Measurements from ENCODE around the gene CATSPERB.
"Not testable (repeated sequence)": the region's sequence is repeated elsewhere in the genome, so short reads cannot be mapped to it uniquely, and the experiment has no call there.

CATSPERB gene

GRCh38 chr14:91748049-91748448, 16.2 kb upstream of the CATSPERB start:
- Mint-ChIP-seq H3K4me1 (ENCODE audit: low read depth in 2 of 2) (peaks cover 0 to 2% of the 10 kb centered on the region in 2 donors), H3K9me3 (no peaks in the 10 kb centered on the region), H3K27me3 (no peaks in the 10 kb centered on the region), H3K4me3 (no peak overlapping the region), H3K36me3 (ENCODE audit: insufficient read depth) (no peaks in the 10 kb centered on the region), H3K27ac (no peak overlapping the region)
- DNase-seq = no peak
- ATAC-seq (replicated peaks) = no peak

- H3K9me3 Mint-ChIP-seq = no peaks in the 10 kb centered on the region
- ATAC-seq (replicated peaks) (no peak), DNase-seq (no peak)
- no peaks in the 10 kb centered on the region for H3K27me3 Mint-ChIP-seq
- no peaks in the 10 kb centered on the region for H3K4me1 Mint-ChIP-seq (ENCODE audit: low read depth in 2 of 2)
- H3K27ac Mint-ChIP-seq = no peak overlapping the region
- no peak overlapping the region for H3K4me3 Mint-ChIP-seq
- no peaks in the 10 kb centered on the region for H3K36me3 Mint-ChIP-seq (ENCODE audit: insufficient read depth)
Observed at GRCh38 chr14:91745344-91745743, 13.5 kb upstream of the CATSPERB start.

- no peak overlapping the region for H3K4me3 Mint-ChIP-seq
- H3K27me3 Mint-ChIP-seq = no peaks in the 10 kb centered on the region
- no peaks in the 10 kb centered on the region for H3K9me3 Mint-ChIP-seq
- no peak overlapping the region for H3K27ac Mint-ChIP-seq
- no peaks in the 10 kb centered on the region for H3K4me1 Mint-ChIP-seq (ENCODE audit: low read depth in 2 of 2)
- no peak for DNase-seq
- H3K36me3 Mint-ChIP-seq (ENCODE audit: insufficient read depth) = no peaks in the 10 kb centered on the region
- no peak for ATAC-seq (replicated peaks)
Observed at GRCh38 chr14:91744068-91744480, 12.2 kb upstream of the CATSPERB start.

GRCh38 chr14:91743305-91743653, 11.4 kb upstream of the CATSPERB start:
- H3K36me3 Mint-ChIP-seq (ENCODE audit: insufficient read depth) = no peaks in the 10 kb centered on the region
- no peaks in the 10 kb centered on the region for H3K4me1 Mint-ChIP-seq (ENCODE audit: low read depth in 2 of 2)
- H3K27me3 Mint-ChIP-seq = no peaks in the 10 kb centered on the region
- ATAC-seq (replicated peaks) (no peak), DNase-seq (no peak)
- H3K9me3 Mint-ChIP-seq = no peaks in the 10 kb centered on the region
- H3K4me3 Mint-ChIP-seq = no peak overlapping the region
- no peak overlapping the region for H3K27ac Mint-ChIP-seq

- Mint-ChIP-seq H3K9me3 (no peaks in the 10 kb centered on the region), H3K4me1 (ENCODE audit: low read depth in 2 of 2) (no peaks in the 10 kb centered on the region), H3K4me3 (no peak overlapping the region), H3K36me3 (ENCODE audit: insufficient read depth) (no peaks in the 10 kb centered on the region), H3K27me3 (no peaks in the 10 kb centered on the region), H3K27ac (no peak overlapping the region)
- no peak for DNase-seq
- ATAC-seq (replicated peaks) = no peak
Observed at GRCh38 chr14:91742621-91743304, 10.9 kb upstream of the CATSPERB start.

- DNase-seq; H3K9me3 Mint-ChIP-seq; ATAC-seq (replicated peaks); H3K27me3 Mint-ChIP-seq; H3K36me3 Mint-ChIP-seq (ENCODE audit: insufficient read depth); H3K4me1 Mint-ChIP-seq (ENCODE audit: low read depth in 2 of 2); H3K27ac Mint-ChIP-seq; H3K4me3 Mint-ChIP-seq: not testable (repeated sequence)
Observed at GRCh38 chr14:91739867-91740266, 8.0 kb upstream of the CATSPERB start.

GRCh38 chr14:91737619-91738018, 5.7 kb upstream of the CATSPERB start:
- Mint-ChIP-seq H3K4me3 (no peak overlapping the region), H3K9me3 (no peaks in the 10 kb centered on the region), H3K36me3 (ENCODE audit: insufficient read depth) (no peaks in the 10 kb centered on the region), H3K4me1 (ENCODE audit: low read depth in 2 of 2) (no peaks in the 10 kb centered on the region), H3K27me3 (peaks cover 0 to 5% of the 10 kb centered on the region in 2 donors), H3K27ac (no peak overlapping the region)
- ATAC-seq (replicated peaks) (no peak), DNase-seq (no peak)

- no peaks in the 10 kb centered on the region for H3K4me1 Mint-ChIP-seq (ENCODE audit: low read depth in 2 of 2)
- no peak for ATAC-seq (replicated peaks)
- H3K9me3 Mint-ChIP-seq = no peaks in the 10 kb centered on the region
- no peak overlapping the region for H3K4me3 Mint-ChIP-seq
- DNase-seq = no peak
- H3K27ac Mint-ChIP-seq = no peak overlapping the region
- peaks cover 0 to 5% of the 10 kb centered on the region in 2 donors for H3K27me3 Mint-ChIP-seq
- peaks cover 3% of the 10 kb centered on the region for H3K36me3 Mint-ChIP-seq (ENCODE audit: insufficient read depth)
Observed at GRCh38 chr14:91732859-91733477, 1.1 kb upstream of the CATSPERB start.

- DNase-seq (no peak), ATAC-seq (replicated peaks) (no peak)
- no peaks in the 10 kb centered on the region for H3K4me1 Mint-ChIP-seq (ENCODE audit: low read depth in 2 of 2)
- H3K27me3 Mint-ChIP-seq = peaks cover 0 to 5% of the 10 kb centered on the region in 2 donors
- H3K9me3 Mint-ChIP-seq = no peaks in the 10 kb centered on the region
- H3K36me3 Mint-ChIP-seq (ENCODE audit: insufficient read depth) = peaks cover 3% of the 10 kb centered on the region
- H3K4me3 Mint-ChIP-seq = no peak overlapping the region
- no peak overlapping the region for H3K27ac Mint-ChIP-seq
Observed at GRCh38 chr14:91732439-91732838, 553 bp upstream of the CATSPERB start.

GRCh38 chr14:91731018-91731417, 868 bp downstream of the CATSPERB start:
- DNase-seq (no peak), ATAC-seq (replicated peaks) (no peak)
- H3K9me3 Mint-ChIP-seq = no peaks in the 10 kb centered on the region
- no peak overlapping the region for H3K4me3 Mint-ChIP-seq
- no peaks in the 10 kb centered on the region for H3K27me3 Mint-ChIP-seq
- H3K4me1 Mint-ChIP-seq (ENCODE audit: low read depth in 2 of 2) = no peaks in the 10 kb centered on the region
- peaks cover 3% of the 10 kb centered on the region for H3K36me3 Mint-ChIP-seq (ENCODE audit: insufficient read depth)
- no peak overlapping the region for H3K27ac Mint-ChIP-seq

GRCh38 chr14:91729756-91730155, 2.1 kb downstream of the CATSPERB start:
- Mint-ChIP-seq H3K4me1 (ENCODE audit: low read depth in 2 of 2) (no peaks in the 10 kb centered on the region), H3K36me3 (ENCODE audit: insufficient read depth) (peaks cover 3% of the 10 kb centered on the region), H3K9me3 (no peaks in the 10 kb centered on the region), H3K4me3 (no peak overlapping the region), H3K27ac (no peak overlapping the region), H3K27me3 (no peaks in the 10 kb centered on the region)
- no peak for DNase-seq
- no peak for ATAC-seq (replicated peaks)

GRCh38 chr14:91728616-91729183, 3.2 kb downstream of the CATSPERB start:
- Mint-ChIP-seq H3K4me3 (no peak overlapping the region), H3K27me3 (no peaks in the 10 kb centered on the region), H3K4me1 (ENCODE audit: low read depth in 2 of 2) (no peaks in the 10 kb centered on the region), H3K27ac (no peak overlapping the region), H3K36me3 (ENCODE audit: insufficient read depth) (peaks cover 3% of the 10 kb centered on the region), H3K9me3 (no peaks in the 10 kb centered on the region)
- ATAC-seq (replicated peaks) (no peak), DNase-seq (no peak)

- H3K27me3 Mint-ChIP-seq = no peaks in the 10 kb centered on the region
- no peak overlapping the region for H3K4me3 Mint-ChIP-seq
- no peak for ATAC-seq (replicated peaks)
- H3K36me3 Mint-ChIP-seq (ENCODE audit: insufficient read depth) = peaks cover 3% of the 10 kb centered on the region
- H3K27ac Mint-ChIP-seq = no peak overlapping the region
- no peaks in the 10 kb centered on the region for H3K9me3 Mint-ChIP-seq
- no peaks in the 10 kb centered on the region for H3K4me1 Mint-ChIP-seq (ENCODE audit: low read depth in 2 of 2)
- no peak for DNase-seq
Observed at GRCh38 chr14:91727121-91727520, 4.8 kb downstream of the CATSPERB start.

- ATAC-seq (replicated peaks) (no peak), DNase-seq (no peak)
- H3K4me3 Mint-ChIP-seq = no peak overlapping the region
- H3K9me3 Mint-ChIP-seq = no peaks in the 10 kb centered on the region
- no peaks in the 10 kb centered on the region for H3K27me3 Mint-ChIP-seq
- H3K27ac Mint-ChIP-seq = no peak overlapping the region
- no peaks in the 10 kb centered on the region for H3K4me1 Mint-ChIP-seq (ENCODE audit: low read depth in 2 of 2)
- no peaks in the 10 kb centered on the region for H3K36me3 Mint-ChIP-seq (ENCODE audit: insufficient read depth)
Observed at GRCh38 chr14:91723501-91723900, 8.4 kb downstream of the CATSPERB start.

All from effector memory CD8-positive, alpha-beta T cell (primary cell).